Ovary (tissue), 3 donors: ENCODE measurements around the gene LUM.

Source experiments
- EP300 ChIP-seq: sonication (generic); formaldehyde crosslinking; IDR thresholded peaks from one replicate; pipeline ENCODE4 v1.6.1; 2017; ENCODE audit warnings: antibody characterized with exemption
- POLR2A ChIP-seq: fragments of 450-650 bp; IDR thresholded peaks from one replicate; pipeline ENCODE4 v1.6.1; 2017; ENCODE audit warnings: antibody characterized with exemption, mild to moderate bottlenecking, moderate library complexity
- TF ChIP-seq, protein P1 (sequence below), 3 donors: fragments of 450-650 bp in 2 of 3; fragments of 200-600 bp in 1 of 3; IDR thresholded peaks; one replicate each; pipeline versions ENCODE4 v1.5.1 to v1.8.0; 2016 to 2022; ENCODE audit warnings: antibody characterized with exemption in 3 of 3, mild to moderate bottlenecking in 1 of 3
- donor health status: DM: no; HTN: no; CAD: no.

DNA sequence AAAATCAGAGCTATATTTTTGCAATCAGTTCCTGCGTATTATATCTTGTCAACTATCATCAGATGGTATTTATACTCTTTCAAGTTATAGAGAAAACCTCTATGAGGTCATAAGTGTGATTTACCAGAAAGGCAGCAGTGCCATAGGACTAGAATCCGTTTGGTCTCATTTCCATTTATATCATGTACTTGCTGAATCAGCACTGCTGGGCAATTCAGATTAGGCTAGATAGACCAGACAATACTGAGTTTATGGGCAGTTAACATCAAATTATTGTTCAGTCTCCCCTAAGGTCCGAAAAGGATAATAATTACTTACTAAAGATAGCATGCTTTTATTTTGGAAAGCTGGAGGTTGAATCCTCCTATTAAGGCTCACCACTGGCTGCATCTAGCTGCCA lies 46.7 kb downstream of the LUM start:
- TF ChIP-seq EP300 (no peak), POLR2A (no peak)
- TF ChIP-seq, protein P1, sequence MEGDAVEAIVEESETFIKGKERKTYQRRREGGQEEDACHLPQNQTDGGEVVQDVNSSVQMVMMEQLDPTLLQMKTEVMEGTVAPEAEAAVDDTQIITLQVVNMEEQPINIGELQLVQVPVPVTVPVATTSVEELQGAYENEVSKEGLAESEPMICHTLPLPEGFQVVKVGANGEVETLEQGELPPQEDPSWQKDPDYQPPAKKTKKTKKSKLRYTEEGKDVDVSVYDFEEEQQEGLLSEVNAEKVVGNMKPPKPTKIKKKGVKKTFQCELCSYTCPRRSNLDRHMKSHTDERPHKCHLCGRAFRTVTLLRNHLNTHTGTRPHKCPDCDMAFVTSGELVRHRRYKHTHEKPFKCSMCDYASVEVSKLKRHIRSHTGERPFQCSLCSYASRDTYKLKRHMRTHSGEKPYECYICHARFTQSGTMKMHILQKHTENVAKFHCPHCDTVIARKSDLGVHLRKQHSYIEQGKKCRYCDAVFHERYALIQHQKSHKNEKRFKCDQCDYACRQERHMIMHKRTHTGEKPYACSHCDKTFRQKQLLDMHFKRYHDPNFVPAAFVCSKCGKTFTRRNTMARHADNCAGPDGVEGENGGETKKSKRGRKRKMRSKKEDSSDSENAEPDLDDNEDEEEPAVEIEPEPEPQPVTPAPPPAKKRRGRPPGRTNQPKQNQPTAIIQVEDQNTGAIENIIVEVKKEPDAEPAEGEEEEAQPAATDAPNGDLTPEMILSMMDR (IDR thresholded peaks at IDR 0.05) = no peak
